SK-N-SH treated with all-trans-retinoic acid at 6 μM for 48 hours (cell line): ENCODE data around the gene LYL1.

Source experiments
- ATAC-seq: fragments of 200-7000 bp; cut with Tn5 transposase; 3 replicates; pipeline ENCODE4 v1.9.1; 2020; ENCODE audit warnings: mild to moderate bottlenecking, moderate library complexity
- ARNTL ChIP-seq: fragments of 450-650 bp; formaldehyde crosslinking; IDR thresholded peaks from 2 replicates; pipeline ENCODE4 v1.5.0; 2020; ENCODE audit warnings: low read depth, mild to moderate bottlenecking, moderate library complexity, borderline replicate concordance
- BACH2 ChIP-seq: fragments of 250-450 bp; sonication (Bioruptor Pico); IDR thresholded peaks from 2 replicates; pipeline ENCODE4 v1.9.0; 2021; ENCODE audit warnings: mild to moderate bottlenecking, borderline replicate concordance
- CREB5 ChIP-seq: fragments of 250-450 bp; sonication (Bioruptor Pico); IDR thresholded peaks from 2 replicates; pipeline ENCODE4 v1.5.1; 2020; ENCODE audit warnings: low read depth, mild to moderate bottlenecking, moderate library complexity
- CSDC2 ChIP-seq: fragments of 250-450 bp; sonication (Bioruptor Pico); IDR thresholded peaks from 2 replicates; pipeline ENCODE4 v1.5.0; 2020; ENCODE audit warnings: mild to moderate bottlenecking, moderate library complexity
- ESRRG ChIP-seq: fragments of 250-450 bp; sonication (Bioruptor Pico); IDR thresholded peaks from 2 replicates; pipeline ENCODE4 v1.6.1; 2021; ENCODE audit warnings: mild to moderate bottlenecking
- GLIS3 ChIP-seq: fragments of 250-450 bp; sonication (Bioruptor Pico); IDR thresholded peaks from 2 replicates; pipeline ENCODE4 v1.5.0; 2020; ENCODE audit warnings: mild to moderate bottlenecking, moderate library complexity
- ISL1 ChIP-seq: fragments of 250-450 bp; sonication (Bioruptor Pico); IDR thresholded peaks from 2 replicates; pipeline ENCODE4 v2.1.2; 2022; ENCODE audit warnings: mild to moderate bottlenecking, moderate library complexity
- OSR1 ChIP-seq: fragments of 250-450 bp; sonication (Bioruptor Pico); IDR thresholded peaks from 2 replicates; pipeline ENCODE4 v1.8.0; 2022; ENCODE audit warnings: moderate library complexity, mild to moderate bottlenecking, inconsistent platforms
- POU6F1 ChIP-seq: fragments of 250-450 bp; sonication (Bioruptor Pico); IDR thresholded peaks from 2 replicates; pipeline ENCODE4 v1.8.0; 2021; ENCODE audit warnings: low read depth, mild to moderate bottlenecking, moderate library complexity, borderline replicate concordance
- PPARA ChIP-seq: fragments of 250-450 bp; sonication (Bioruptor Pico); IDR thresholded peaks from 2 replicates; pipeline ENCODE4 v1.5.0; 2020; ENCODE audit warnings: mild to moderate bottlenecking, borderline replicate concordance
- RARB ChIP-seq: fragments of 250-450 bp; sonication (Bioruptor Pico); IDR thresholded peaks from 2 replicates; pipeline ENCODE4 v1.8.0; 2021; ENCODE audit warnings: mild to moderate bottlenecking, moderate library complexity
- SNAI2 ChIP-seq: fragments of 250-450 bp; sonication (Bioruptor Pico); IDR thresholded peaks from 2 replicates; pipeline ENCODE4 v1.5.0; 2020; ENCODE audit warnings: mild to moderate bottlenecking, moderate library complexity
- TCF4 ChIP-seq: fragments of 250-450 bp; sonication (Bioruptor Pico); IDR thresholded peaks from 2 replicates; pipeline ENCODE4 v1.8.0; 2021; ENCODE audit warnings: mild to moderate bottlenecking, moderate library complexity, borderline replicate concordance
- TSHZ2 ChIP-seq: fragments of 250-450 bp; sonication (Bioruptor Pico); IDR thresholded peaks from 2 replicates; pipeline ENCODE4 v1.5.0; 2020; ENCODE audit warnings: mild to moderate bottlenecking, moderate library complexity
- ZC3H10 ChIP-seq: fragments of 250-450 bp; sonication (Bioruptor Pico); IDR thresholded peaks from 2 replicates; pipeline ENCODE4 v1.5.1; 2021; ENCODE audit warnings: mild to moderate bottlenecking, moderate library complexity
- ZFP3 ChIP-seq: fragments of 250-450 bp; sonication (Bioruptor Pico); IDR thresholded peaks from 2 replicates; pipeline ENCODE4 v1.5.0; 2020; ENCODE audit warnings: mild to moderate bottlenecking, moderate library complexity
- ZNF565 ChIP-seq: fragments of 450-650 bp; formaldehyde crosslinking; conservative IDR thresholded peaks from 2 replicates; pipeline ENCODE4 v1.5.0; 2020; ENCODE audit warnings: low read depth, mild to moderate bottlenecking, moderate library complexity
- ZNF70 ChIP-seq: fragments of 450-650 bp; formaldehyde crosslinking; IDR thresholded peaks from 2 replicates; pipeline ENCODE4 v1.5.0; 2020; ENCODE audit warnings: mild to moderate bottlenecking, moderate library complexity
- ZNF8 ChIP-seq: fragments of 450-650 bp; formaldehyde crosslinking; IDR thresholded peaks from 2 replicates; pipeline ENCODE4 v1.5.0; 2020; ENCODE audit warnings: mild to moderate bottlenecking, moderate library complexity

The LYL1 gene

GRCh38 chr19:13052447-13053175 is 50.0 kb downstream of the LYL1 start:
- TF ChIP-seq CSDC2 (CRISPR knock-in tag): no peak
- no peak for TF ChIP-seq GLIS3
- TF ChIP-seq TCF4 (CRISPR knock-in tag): no peak
- TF ChIP-seq CREB5: no peak
- TF ChIP-seq OSR1: no peak
- no peak for TF ChIP-seq ZNF8 (CRISPR knock-in tag)
- no peak for TF ChIP-seq POU6F1 (CRISPR knock-in tag)
- TF ChIP-seq BACH2 (CRISPR knock-in tag): no peak
- TF ChIP-seq ZNF565 (CRISPR knock-in tag): no peak
- ATAC-seq: no peak

- ATAC-seq: no peak
- TF ChIP-seq ZNF70 (no peak), CREB5 (no peak), PPARA (CRISPR knock-in tag) (no peak), ZNF8 (CRISPR knock-in tag) (no peak), ARNTL (no peak), TSHZ2 (no peak), TCF4 (CRISPR knock-in tag) (no peak), ISL1 (no peak), OSR1 (no peak), SNAI2 (CRISPR knock-in tag) (no peak), ZC3H10 (CRISPR knock-in tag) (no peak)
Measured at GRCh38 chr19:13051557-13052165, 51.0 kb downstream of the LYL1 start.

DNA sequence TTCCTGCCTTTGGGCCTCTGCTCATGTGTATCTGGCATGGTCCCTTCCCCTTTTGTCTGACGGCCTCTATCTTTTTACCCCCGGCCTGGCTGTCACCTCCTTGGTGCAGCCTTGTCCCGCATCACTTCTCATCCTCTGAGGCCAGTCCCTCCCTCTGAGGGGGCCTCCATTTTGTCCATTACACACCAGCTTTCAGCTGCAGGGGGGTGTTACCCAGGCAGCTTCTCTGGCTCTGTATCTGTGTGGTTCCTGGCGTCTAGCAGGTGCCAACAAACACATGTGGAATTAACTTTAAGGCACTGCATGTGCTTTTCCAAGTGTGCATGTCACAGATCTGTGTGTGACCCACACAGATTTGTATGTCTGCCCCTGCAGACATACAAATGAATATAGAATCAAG is 52.4 kb downstream of the LYL1 start:
- TF ChIP-seq TCF4 (CRISPR knock-in tag): no peak
- TF ChIP-seq ISL1: no peak
- TF ChIP-seq ARNTL: no peak
- TF ChIP-seq TSHZ2: no peak
- TF ChIP-seq GLIS3: no peak
- TF ChIP-seq RARB (CRISPR knock-in tag): no peak
- TF ChIP-seq BACH2 (CRISPR knock-in tag): no peak
- TF ChIP-seq ZNF70: no peak
- no peak for TF ChIP-seq ZNF565 (CRISPR knock-in tag)
- no peak for TF ChIP-seq ESRRG
- TF ChIP-seq ZFP3 (CRISPR knock-in tag): no peak
- no peak for ATAC-seq
